BLaER1 treated with 17β-estradiol and CSF1 and Interleukin-3, amounts not matched to agents 10 nM and 100 nM (cell line): Measurements from ENCODE around the gene CAPN7.

Source experiments
- H3K27ac ChIP-seq, 11 experiments: shearing (Covaris generic); formaldehyde crosslinking; 2 replicates each; pipeline ENCODE4 v1.8.1; 2022
- H3K27me3 ChIP-seq, 11 experiments: shearing (Covaris generic); formaldehyde crosslinking; 2 replicates each; pipeline ENCODE4 v1.8.1; 2022
- H3K36me3 ChIP-seq, 11 experiments: shearing (Covaris generic); formaldehyde crosslinking; 2 replicates each; pipeline ENCODE4 v1.8.1; 2022
- H3K4me1 ChIP-seq, 10 experiments: shearing (Covaris generic); formaldehyde crosslinking; 2 replicates each; pipeline ENCODE4 v1.8.1; 2022
- H3K4me2 ChIP-seq, 11 experiments: shearing (Covaris generic); formaldehyde crosslinking; 2 replicates each; pipeline ENCODE4 v1.8.1; 2022
- H3K4me3 ChIP-seq, 10 experiments: shearing (Covaris generic); formaldehyde crosslinking; 2 replicates each; pipeline ENCODE4 v1.8.1; 2022
- H3K9ac ChIP-seq, 11 experiments: shearing (Covaris generic); formaldehyde crosslinking; 2 replicates each; pipeline ENCODE4 v1.8.1; 2022
- H3K9me3 ChIP-seq, 11 experiments: shearing (Covaris generic); formaldehyde crosslinking; replicated peaks in 1 of 11; 2 replicates each; pipeline ENCODE4 v1.8.1; 2022
- H4K20me1 ChIP-seq, 11 experiments: shearing (Covaris generic); formaldehyde crosslinking; 2 replicates each; pipeline ENCODE4 v1.8.1; 2022
- Cebpa-rat ChIP-seq, 11 experiments: shearing (Covaris generic); IDR thresholded peaks; 2 replicates each; pipeline ENCODE4 v1.8.1; 2022

The CAPN7 gene

GRCh38 chr3:15298504-15298903 lies 92.5 kb downstream of the CAPN7 start:
- Histone ChIP-seq H3K27me3 (no peaks in the 10 kb centered on the region), H3K4me1 (peaks cover 33 to 84% (median 73%) of the 10 kb centered on the region in 10 experiments), H3K36me3 (peaks cover 0 to 38% (median 0%) of the 10 kb centered on the region in 11 experiments; a peak in 8 of 22 replicates), H3K9ac (no peak overlapping the region), H4K20me1 (no peaks in the 10 kb centered on the region), H3K4me2 (peak overlapping the region in 9 of 11 experiments; percentile 74 to 92 (median 76); a peak in 13 of 22 replicates), H3K9me3 (peaks cover 0 to 19% (median 0%) of the 10 kb centered on the region in 11 experiments; a peak in 7 of 22 replicates), H3K27ac (peak overlapping the region in 1 of 11 experiments; percentile 55; a peak in 1 of 22 replicates), H3K4me3 (no peak overlapping the region)
- no peak for TF ChIP-seq Cebpa-rat (IDR thresholded peaks at IDR 0.05)

- peak overlapping the region in 7 of 11 experiments; percentile 27 to 76 (median 55); a peak in 9 of 22 replicates for H3K27ac ChIP-seq
- no peak overlapping the region for H3K4me3 ChIP-seq
- peaks cover 0 to 19% (median 0%) of the 10 kb centered on the region in 11 experiments; a peak in 7 of 22 replicates for H3K9me3 ChIP-seq
- H4K20me1 ChIP-seq, result no peaks in the 10 kb centered on the region
- TF ChIP-seq Cebpa-rat (IDR thresholded peaks at IDR 0.05), result no peak
- H3K4me1 ChIP-seq, result peaks cover 33 to 78% (median 67%) of the 10 kb centered on the region in 10 experiments
- H3K27me3 ChIP-seq, result no peaks in the 10 kb centered on the region
- H3K36me3 ChIP-seq, result peaks cover 0 to 44% (median 0%) of the 10 kb centered on the region in 11 experiments; a peak in 10 of 22 replicates
- no peak overlapping the region for H3K9ac ChIP-seq
- H3K4me2 ChIP-seq, result peak overlapping the region; percentile 53 to 81 (median 75); a peak in 20 of 22 replicates
Measured at GRCh38 chr3:15299036-15299435, 93.0 kb downstream of the CAPN7 start.

GRCh38 chr3:15300323-15301078 lies 94.5 kb downstream of the CAPN7 start:
- H3K36me3 ChIP-seq, result peaks cover 0 to 51% (median 0%) of the 10 kb centered on the region in 11 experiments; a peak in 10 of 22 replicates
- H3K4me3 ChIP-seq, result peak overlapping the region in 2 of 10 experiments; percentile 9 to 24; a peak in 2 of 20 replicates
- H3K9ac ChIP-seq, result peak overlapping the region in 3 of 11 experiments; percentile 18 to 52 (median 24); a peak in 6 of 22 replicates
- H4K20me1 ChIP-seq, result no peaks in the 10 kb centered on the region
- peak overlapping the region; percentile 53 to 81 (median 75) for H3K4me2 ChIP-seq
- peak overlapping the region in 9 of 11 experiments; percentile 39 to 76 (median 59); a peak in 18 of 22 replicates for H3K27ac ChIP-seq
- peaks cover 0 to 19% (median 0%) of the 10 kb centered on the region in 11 experiments; a peak in 7 of 22 replicates for H3K9me3 ChIP-seq
- TF ChIP-seq Cebpa-rat (IDR thresholded peaks at IDR 0.05), result 0 out of 22 replicates have a peak, but pooled peaks of 1 of the 11 experiments have one; percentile 38
- H3K4me1 ChIP-seq, result peaks cover 25 to 68% (median 54%) of the 10 kb centered on the region in 10 experiments
- no peaks in the 10 kb centered on the region for H3K27me3 ChIP-seq

- TF ChIP-seq Cebpa-rat (IDR thresholded peaks at IDR 0.05), result no peak
- Histone ChIP-seq H3K4me1 (peaks cover 25 to 68% (median 48%) of the 10 kb centered on the region in 10 experiments), H3K9me3 (peaks cover 0 to 11% (median 0%) of the 10 kb centered on the region in 11 experiments; a peak in 3 of 22 replicates), H3K27me3 (no peaks in the 10 kb centered on the region), H3K4me3 (no peak overlapping the region), H3K4me2 (peak overlapping the region in 6 of 11 experiments; percentile 53 to 81 (median 78); a peak in 9 of 22 replicates), H4K20me1 (no peaks in the 10 kb centered on the region), H3K27ac (peak overlapping the region in 8 of 11 experiments; percentile 21 to 76 (median 61); a peak in 13 of 22 replicates), H3K36me3 (peaks cover 0 to 51% (median 0%) of the 10 kb centered on the region in 11 experiments; a peak in 10 of 22 replicates), H3K9ac (no peak overlapping the region)
Measured at GRCh38 chr3:15301761-15302160, 95.7 kb downstream of the CAPN7 start.
